ENCODE measurements around the gene KIF16B.
A peak's percentile ranks its signal among the peaks of the same experiment; 100 is the strongest.

The KIF16B gene

GRCh38 chr20:16517946-16518783, 55.1 kb downstream of the KIF16B start:
- peak; percentile 54 for DNase-seq

- no peak for DNase-seq
Measured at GRCh38 chr20:16516794-16517193, 56.5 kb downstream of the KIF16B start.

- DNase-seq, result no peak
Measured at GRCh38 chr20:16515046-16515445, 58.2 kb downstream of the KIF16B start.

GRCh38 chr20:16514140-16514539, 59.1 kb downstream of the KIF16B start:
- DNase-seq, result no peak

GRCh38 chr20:16505894-16506293, 67.4 kb downstream of the KIF16B start:
- DNase-seq, result no peak

- DNase-seq, result no peak
Measured at GRCh38 chr20:16501301-16501700, 71.9 kb downstream of the KIF16B start.

- no peak for DNase-seq
Measured at GRCh38 chr20:16500197-16500596, 73.1 kb downstream of the KIF16B start.

GRCh38 chr20:16498526-16499253, 74.6 kb downstream of the KIF16B start:
- DNase-seq, result no peak

- DNase-seq, result no peak
Measured at GRCh38 chr20:16497896-16498295, 75.4 kb downstream of the KIF16B start.

- no peak for DNase-seq
Measured at GRCh38 chr20:16493486-16493885, 79.8 kb downstream of the KIF16B start.

- no peak for DNase-seq
Measured at GRCh38 chr20:16491294-16491905, 81.8 kb downstream of the KIF16B start.

- no peak for DNase-seq
Measured at GRCh38 chr20:16490696-16491095, 82.6 kb downstream of the KIF16B start.

- no peak for DNase-seq
Measured at GRCh38 chr20:16488616-16489015, 84.6 kb downstream of the KIF16B start.

GRCh38 chr20:16488086-16488485, 85.2 kb downstream of the KIF16B start:
- no peak for DNase-seq

GRCh38 chr20:16486532-16486931, 86.7 kb downstream of the KIF16B start:
- no peak for DNase-seq

- no peak for DNase-seq
Measured at GRCh38 chr20:16485401-16485800, 87.8 kb downstream of the KIF16B start.

- no peak for DNase-seq
Measured at GRCh38 chr20:16483024-16483423, 90.2 kb downstream of the KIF16B start.

GRCh38 chr20:16481977-16482376, 91.3 kb downstream of the KIF16B start:
- DNase-seq, result no peak

GRCh38 chr20:16479666-16480065, 93.6 kb downstream of the KIF16B start:
- DNase-seq, result no peak

GRCh38 chr20:16477632-16478031, 95.6 kb downstream of the KIF16B start:
- no peak for DNase-seq

GRCh38 chr20:16476032-16476431, 97.2 kb downstream of the KIF16B start:
- no peak for DNase-seq

- DNase-seq, result no peak
Measured at GRCh38 chr20:16475225-16475624, 98.0 kb downstream of the KIF16B start.

- DNase-seq, result no peak
Measured at GRCh38 chr20:16474363-16474762, 98.9 kb downstream of the KIF16B start.
